ENCODE data around the gene PSME3. TPM values are rescaled to one million over a fixed set of nuclear protein-coding genes. Genes with fewer than 3 reads are reported as not detected.
A peak's percentile ranks its signal among the peaks of the same experiment; 100 is the strongest.
"Not testable (repeated sequence)": the region's sequence is repeated elsewhere in the genome, so short reads cannot be mapped to it uniquely, and the experiment has no call there.

The PSME3 gene
- total RNA-seq, 2 donors from 2014 or later, result 68.5 to 71.1 TPM

GRCh38 chr17:42846594-42847280 lies 13.5 kb downstream of the PSME3 start:
- H3K4me1 ChIP-seq (replicated peaks), result no peaks in the 10 kb centered on the region
- DNase-seq (ENCODE audit: low spot score), result no peak
- H3K9me3 ChIP-seq, result no peaks in the 10 kb centered on the region
- no peak overlapping the region for H3K4me3 ChIP-seq
- no peak for TF ChIP-seq POLR2AphosphoS5 (IDR thresholded peaks at IDR 0.05)
- TF ChIP-seq POLR2A (IDR thresholded peaks at IDR 0.05), result no peak
- TF ChIP-seq, protein P1, sequence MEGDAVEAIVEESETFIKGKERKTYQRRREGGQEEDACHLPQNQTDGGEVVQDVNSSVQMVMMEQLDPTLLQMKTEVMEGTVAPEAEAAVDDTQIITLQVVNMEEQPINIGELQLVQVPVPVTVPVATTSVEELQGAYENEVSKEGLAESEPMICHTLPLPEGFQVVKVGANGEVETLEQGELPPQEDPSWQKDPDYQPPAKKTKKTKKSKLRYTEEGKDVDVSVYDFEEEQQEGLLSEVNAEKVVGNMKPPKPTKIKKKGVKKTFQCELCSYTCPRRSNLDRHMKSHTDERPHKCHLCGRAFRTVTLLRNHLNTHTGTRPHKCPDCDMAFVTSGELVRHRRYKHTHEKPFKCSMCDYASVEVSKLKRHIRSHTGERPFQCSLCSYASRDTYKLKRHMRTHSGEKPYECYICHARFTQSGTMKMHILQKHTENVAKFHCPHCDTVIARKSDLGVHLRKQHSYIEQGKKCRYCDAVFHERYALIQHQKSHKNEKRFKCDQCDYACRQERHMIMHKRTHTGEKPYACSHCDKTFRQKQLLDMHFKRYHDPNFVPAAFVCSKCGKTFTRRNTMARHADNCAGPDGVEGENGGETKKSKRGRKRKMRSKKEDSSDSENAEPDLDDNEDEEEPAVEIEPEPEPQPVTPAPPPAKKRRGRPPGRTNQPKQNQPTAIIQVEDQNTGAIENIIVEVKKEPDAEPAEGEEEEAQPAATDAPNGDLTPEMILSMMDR (IDR thresholded peaks at IDR 0.05), result no peak
- H3K36me3 ChIP-seq, result no peaks in the 10 kb centered on the region
- no peak overlapping the region for H3K27ac ChIP-seq
- intact Hi-C loops (cut with DNase I), result loop anchor here (5.0 kb wide), 1 partner anchor 151 kb away; the partner anchor contains the start of gene RPL27
- 69% methylated on average over 9 of the region's 9 CpGs for WGBS
- H3K27me3 ChIP-seq (replicated peaks; ENCODE audit: insufficient read depth), result no peaks in the 10 kb centered on the region

DNA sequence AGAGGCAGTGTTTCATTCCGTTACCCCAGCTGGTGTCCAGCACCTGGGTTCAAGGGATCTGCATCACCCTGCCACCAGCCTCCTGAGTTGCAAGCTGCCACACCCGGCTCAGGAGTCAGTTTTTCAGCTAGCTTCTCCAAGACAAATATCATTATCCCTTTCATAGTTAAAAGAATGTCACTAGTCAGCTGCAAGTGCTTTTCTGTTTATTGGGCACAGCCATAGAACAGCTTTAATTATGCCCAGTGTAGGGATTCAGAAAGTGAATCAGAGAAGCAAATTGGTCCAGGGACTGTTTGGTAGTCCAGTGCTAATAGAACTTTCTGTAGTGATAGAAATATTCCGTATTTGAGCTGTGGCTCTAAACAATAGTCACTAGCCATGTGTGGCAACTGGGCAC lies 14.9 kb downstream of the PSME3 start:
- DNase-seq (ENCODE audit: low spot score), result no peak
- Histone ChIP-seq H3K36me3 (no peaks in the 10 kb centered on the region), H3K27me3 (replicated peaks; ENCODE audit: insufficient read depth) (no peaks in the 10 kb centered on the region), H3K27ac (no peak overlapping the region), H3K9me3 (no peaks in the 10 kb centered on the region), H3K4me3 (no peak overlapping the region), H3K4me1 (replicated peaks) (no peaks in the 10 kb centered on the region)
- 49% methylated on average over 3 of the region's 3 CpGs for WGBS
- no peak for TF ChIP-seq POLR2A (IDR thresholded peaks at IDR 0.05)
- peak; percentile 64 for TF ChIP-seq POLR2AphosphoS5 (IDR thresholded peaks at IDR 0.05)
- intact Hi-C loops (cut with DNase I), result loop anchor here (5.0 kb wide), 1 partner anchor 149 kb away; the partner anchor contains the start of gene RPL27

- Histone ChIP-seq H3K4me3 (no peak overlapping the region), H3K27me3 (replicated peaks; ENCODE audit: insufficient read depth) (no peaks in the 10 kb centered on the region), H3K9me3 (no peaks in the 10 kb centered on the region), H3K4me1 (replicated peaks) (no peaks in the 10 kb centered on the region), H3K36me3 (no peaks in the 10 kb centered on the region), H3K27ac (no peak overlapping the region)
- intact Hi-C loops (cut with DNase I), result loop anchor here (5.0 kb wide), 1 partner anchor 148 kb away; the partner anchor contains the start of gene RPL27
- no peak for TF ChIP-seq POLR2A (IDR thresholded peaks at IDR 0.05)
- TF ChIP-seq POLR2AphosphoS5 (IDR thresholded peaks at IDR 0.05), result no peak
- TF ChIP-seq, protein P1 (IDR thresholded peaks at IDR 0.05), result no peak
- no peak for DNase-seq (ENCODE audit: low spot score)
- WGBS, result 81% methylated on average over 9 of the region's 9 CpGs
Measured at GRCh38 chr17:42849031-42849430, 15.8 kb downstream of the PSME3 start.

- H3K27me3 ChIP-seq (replicated peaks; ENCODE audit: insufficient read depth), result no peaks in the 10 kb centered on the region
- 61% methylated on average over 8 of the region's 8 CpGs for WGBS
- no peak overlapping the region for H3K27ac ChIP-seq
- intact Hi-C loops (cut with DNase I), result loop anchor here (5.0 kb wide), 1 partner anchor 148 kb away; the partner anchor contains the start of gene RPL27
- H3K36me3 ChIP-seq, result no peaks in the 10 kb centered on the region
- TF ChIP-seq, protein P1 (IDR thresholded peaks at IDR 0.05), result no peak
- TF ChIP-seq POLR2A (IDR thresholded peaks at IDR 0.05) (no peak), POLR2AphosphoS5 (IDR thresholded peaks at IDR 0.05) (no peak)
- H3K9me3 ChIP-seq, result no peaks in the 10 kb centered on the region
- no peak for DNase-seq (ENCODE audit: low spot score)
- no peaks in the 10 kb centered on the region for H3K4me1 ChIP-seq (replicated peaks)
- no peak overlapping the region for H3K4me3 ChIP-seq
Measured at GRCh38 chr17:42849451-42850181, 16.4 kb downstream of the PSME3 start.

DNA sequence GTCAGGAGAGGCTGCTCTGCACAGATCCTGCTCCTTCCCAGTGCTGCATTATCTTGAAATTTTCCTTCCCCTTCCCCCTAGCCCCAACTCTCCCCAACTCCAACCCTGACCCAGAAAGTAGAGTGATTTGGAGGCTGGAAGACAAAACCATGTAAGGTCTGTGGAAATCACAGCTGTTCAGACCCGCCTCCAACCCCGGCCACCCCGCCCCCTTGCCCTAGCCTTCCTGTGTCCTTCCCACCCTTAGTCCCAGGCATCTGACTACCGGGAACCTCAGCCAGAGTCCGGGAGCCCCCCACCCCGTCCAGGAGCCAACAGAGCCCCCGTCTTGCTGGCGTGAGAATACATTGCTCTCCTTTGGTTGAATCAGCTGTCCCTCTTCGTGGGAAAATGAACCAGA lies 17.8 kb downstream of the PSME3 start, which contains the start of gene AOC3:
Gene AOC3 (plus strand): TSS at position 246 of the 400 bp plus-strand sequence. CDS start 145 bp downstream, at position 391.
- H3K4me1 ChIP-seq (replicated peaks), result no peaks in the 10 kb centered on the region
- H3K27me3 ChIP-seq (replicated peaks; ENCODE audit: insufficient read depth), result no peaks in the 10 kb centered on the region
- H3K9me3 ChIP-seq, result no peaks in the 10 kb centered on the region
- TF ChIP-seq, protein P1 (IDR thresholded peaks at IDR 0.05), result no peak
- TF ChIP-seq POLR2A (IDR thresholded peaks at IDR 0.05) (no peak), POLR2AphosphoS5 (IDR thresholded peaks at IDR 0.05) (no peak)
- 36% methylated on average over 9 of the region's 9 CpGs for WGBS
- peak within 1 kb of the TSS; percentile 51 to 56 for H3K27ac ChIP-seq
- peak within 1 kb of the TSS; percentile 21 to 24 for H3K4me3 ChIP-seq
- H3K36me3 ChIP-seq, result no peaks in the 10 kb centered on the region
- intact Hi-C loops (cut with DNase I), result no loop called here
- no peak for DNase-seq (ENCODE audit: low spot score)

- H3K27me3 ChIP-seq (replicated peaks; ENCODE audit: insufficient read depth); H3K36me3 ChIP-seq; H3K9me3 ChIP-seq; H3K4me1 ChIP-seq (replicated peaks); DNase-seq (ENCODE audit: low spot score); intact Hi-C loops (cut with DNase I): not testable (repeated sequence)
- 80% methylated on average over 19 of the region's 28 CpGs for WGBS
- peak overlapping the region; percentile 51 to 56 for H3K27ac ChIP-seq
- peak overlapping the region; percentile 21 to 24 for H3K4me3 ChIP-seq
Measured at GRCh38 chr17:42851371-42852240, 18.4 kb downstream of the PSME3 start.
